ENCODE data around the gene GALNT2. TPM values are rescaled to one million over a fixed set of nuclear protein-coding genes. Genes with fewer than 3 reads are reported as not detected.
A peak's percentile ranks its signal among the peaks of the same experiment; 100 is the strongest.

GALNT2 gene
- total RNA-seq = 10 to 100 TPM; 56.8 to 63.2 TPM
- long read RNA-seq, full-length matches to known transcripts = 20 of 48 reads
- long read RNA-seq, partial matches to known transcripts = 4 of 48 reads
- long read RNA-seq, other reads (novel, unspliced or antisense) = 24 of 48 reads

GRCh38 chr1:230066466-230067404 is at the start of gene GALNT2:
TSS of gene GALNT2 (plus strand) at chr1:230067238. CDS start at chr1:230067281, 43 bp downstream.
- ATAC-seq (peak; percentile 89), DNase-seq (peak; percentile 90 to 91)
- intact Hi-C loops (cut with DNase I, micrococcal nuclease) = no loop called here

DNA sequence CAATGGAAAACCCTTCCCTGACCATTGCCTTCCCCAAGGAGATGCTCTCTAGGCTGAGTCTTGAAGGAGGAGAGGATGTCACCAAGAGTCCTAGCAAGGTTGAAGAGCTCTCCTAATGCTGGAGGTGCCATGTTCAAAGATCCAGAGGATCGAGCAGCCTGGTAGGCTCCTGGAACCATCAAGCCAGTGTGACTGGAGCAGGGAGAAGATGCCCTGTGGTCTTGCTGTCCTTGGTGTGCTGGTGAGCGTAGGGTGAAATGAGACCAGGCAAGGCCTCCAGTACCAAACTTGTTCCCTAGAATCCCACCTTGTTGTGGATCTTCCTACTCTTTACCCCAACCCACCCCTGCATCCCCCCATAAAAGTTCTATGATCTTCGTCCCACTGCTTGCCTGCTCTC is 46.6 kb upstream of the GALNT2 start:
- intact Hi-C loops (cut with DNase I, micrococcal nuclease) = no loop called here
- ATAC-seq (no peak), DNase-seq (no peak)

DNA sequence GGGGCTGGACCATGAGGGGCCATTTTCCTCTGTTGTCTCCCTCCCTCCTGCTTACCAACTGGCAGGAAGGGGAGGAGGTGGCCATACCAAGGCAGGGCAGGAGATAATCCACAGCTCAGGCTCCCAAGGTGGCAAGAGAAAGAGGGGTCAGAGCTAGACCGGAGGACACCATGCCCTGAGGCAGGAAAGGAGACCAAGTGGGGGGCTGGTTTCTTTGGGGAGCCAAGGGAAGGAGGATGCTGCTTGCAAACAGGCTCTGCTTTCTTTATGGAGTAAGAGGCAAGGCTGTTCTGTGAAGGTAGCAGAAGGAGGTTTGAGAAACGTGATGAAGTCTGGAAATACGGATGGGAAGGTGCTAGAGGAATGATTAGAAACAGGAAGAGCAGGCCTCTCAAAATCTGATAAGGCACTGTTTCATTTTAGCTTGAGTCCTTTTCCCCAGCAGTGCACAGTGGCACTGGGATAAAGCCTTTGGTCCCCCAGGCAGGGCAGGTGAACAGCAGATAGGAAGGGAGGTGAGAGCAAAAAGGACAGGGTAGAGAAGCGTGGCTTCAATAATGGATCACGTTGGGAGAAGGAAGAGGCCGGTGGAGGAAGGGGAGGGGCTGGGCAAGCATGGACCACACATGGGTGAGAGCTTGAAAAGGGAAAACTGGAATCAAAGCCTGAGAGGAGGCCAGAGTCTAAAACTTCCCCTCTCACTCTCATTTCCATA is 44.2 kb upstream of the GALNT2 start:
- intact Hi-C loops (cut with DNase I, micrococcal nuclease) = no loop called here
- DNase-seq (no peak), ATAC-seq (no peak)

GRCh38 chr1:230025686-230026085 is 41.4 kb upstream of the GALNT2 start:
- intact Hi-C loops (cut with DNase I, micrococcal nuclease) = no loop called here
- DNase-seq = no peak
- no peak for ATAC-seq

DNA sequence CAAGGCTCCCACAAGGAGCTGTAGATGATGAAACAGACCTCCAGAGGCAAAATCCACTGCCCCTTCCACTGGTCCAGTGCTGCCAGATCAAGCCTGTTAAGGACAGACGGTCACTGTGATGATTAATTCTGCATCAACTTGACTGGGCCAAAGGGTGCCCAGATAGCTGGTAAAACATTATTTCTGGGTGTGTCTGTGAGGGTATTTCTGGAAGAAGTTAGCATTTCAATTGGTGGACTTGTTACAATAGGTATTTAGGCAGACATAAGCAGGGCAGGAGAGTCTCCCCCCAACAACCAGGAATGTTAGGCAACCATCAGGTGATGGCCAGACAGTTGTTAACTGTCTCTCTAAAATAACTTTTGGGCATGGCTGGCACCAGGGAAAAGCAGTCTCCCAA is 40.9 kb upstream of the GALNT2 start:
- intact Hi-C loops (cut with DNase I, micrococcal nuclease) = no loop called here
- no peak for ATAC-seq

DNA sequence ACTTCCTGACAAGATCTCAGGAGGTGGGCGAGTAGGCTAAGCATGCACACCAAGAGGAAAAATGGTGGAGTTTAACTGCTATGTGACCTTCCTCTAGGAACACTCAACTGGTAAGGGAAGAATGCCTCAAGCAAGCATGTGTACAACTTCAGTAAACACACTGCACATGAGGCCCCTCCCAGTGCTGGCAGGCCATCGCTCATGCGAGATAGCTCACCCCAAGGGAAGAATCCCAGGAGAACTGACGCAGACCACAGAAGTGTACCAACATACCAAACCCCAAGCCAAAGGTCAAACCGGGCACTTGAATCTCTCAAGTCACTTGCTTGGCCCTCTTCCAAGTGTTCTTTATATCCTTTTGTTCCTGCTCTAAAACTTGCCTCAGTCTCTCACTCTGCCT is 40.5 kb upstream of the GALNT2 start:
- DNase-seq = peak; percentile 28 to 42
- peak; percentile 83 for ATAC-seq
- intact Hi-C loops (cut with DNase I, micrococcal nuclease) = no loop called here

More for the DNA sequence above, 40.9 kb upstream of the GALNT2 start:
- no peak for DNase-seq

GRCh38 chr1:230028602-230029223 is 38.3 kb upstream of the GALNT2 start:
- DNase-seq (no peak), ATAC-seq (no peak)
- intact Hi-C loops (cut with DNase I, micrococcal nuclease) = no loop called here

- ATAC-seq (peak; percentile 71), DNase-seq (peak in 1 of 2 donors; percentile 29)
- intact Hi-C loops (cut with DNase I, micrococcal nuclease) = no loop called here
These were observed 37.6 kb upstream of the GALNT2 start for GRCh38 chr1:230029244-230029941.

GRCh38 chr1:230030122-230030821 is 36.8 kb upstream of the GALNT2 start:
- DNase-seq = no peak
- peak; percentile 25 for ATAC-seq
- intact Hi-C loops (cut with DNase I, micrococcal nuclease) = no loop called here

- intact Hi-C loops (cut with DNase I, micrococcal nuclease) = no loop called here
These were observed 35.9 kb upstream of the GALNT2 start for GRCh38 chr1:230031131-230031530.

GRCh38 chr1:230032516-230033281 is 34.3 kb upstream of the GALNT2 start:
- ATAC-seq (no peak), DNase-seq (no peak)
- intact Hi-C loops (cut with DNase I, micrococcal nuclease) = no loop called here

More at GRCh38 chr1:230031131-230031530, 35.9 kb upstream of the GALNT2 start:
- peak; percentile 80 for ATAC-seq
- no peak for DNase-seq

DNA sequence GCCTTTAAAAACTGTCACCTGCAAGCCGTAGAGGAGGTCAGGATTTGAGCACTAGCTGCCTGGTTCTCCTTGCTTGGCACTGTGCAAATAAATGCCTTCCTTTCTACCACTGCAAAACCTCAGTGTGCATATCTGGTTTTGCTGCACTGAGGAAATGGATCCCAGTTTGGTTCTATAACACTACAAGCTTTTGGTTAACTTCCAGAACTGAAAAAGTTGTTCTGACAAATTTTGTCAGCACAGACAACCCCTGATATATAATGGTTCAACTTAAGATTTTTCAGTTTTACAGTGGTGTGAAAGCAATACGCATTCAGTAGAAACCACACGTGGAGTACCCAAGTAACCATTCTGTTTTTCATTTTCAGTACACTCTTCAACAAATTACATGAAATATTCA is 29.8 kb upstream of the GALNT2 start:
- no peak for DNase-seq
- intact Hi-C loops (cut with DNase I, micrococcal nuclease) = no loop called here
- ATAC-seq = no peak

GRCh38 chr1:230040440-230040839 is 26.6 kb upstream of the GALNT2 start:
- no peak for DNase-seq
- intact Hi-C loops (cut with DNase I, micrococcal nuclease) = no loop called here
- no peak for ATAC-seq

DNA sequence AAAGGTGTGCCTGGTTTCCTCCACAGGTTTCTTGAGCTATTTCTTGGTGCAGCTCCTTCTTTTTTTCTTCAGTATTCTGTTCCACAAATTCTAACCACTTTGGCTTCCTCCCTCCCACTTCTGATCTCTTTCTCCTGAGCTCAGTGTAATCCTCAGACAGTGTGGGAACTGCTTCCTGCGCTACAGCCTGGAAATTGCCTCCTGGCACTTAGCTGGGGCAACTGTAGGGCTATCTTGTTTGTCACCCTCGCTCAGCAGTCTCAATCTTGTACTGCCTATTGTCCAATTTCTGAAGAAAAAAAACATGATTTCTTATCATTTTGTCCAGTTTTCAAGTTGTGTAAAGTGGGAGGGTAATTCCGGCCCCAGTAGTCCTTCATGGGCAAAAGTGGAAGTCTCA is 24.0 kb upstream of the GALNT2 start:
- ATAC-seq (no peak), DNase-seq (no peak)
- intact Hi-C loops (cut with DNase I, micrococcal nuclease) = no loop called here

GRCh38 chr1:230044729-230045128 is 22.3 kb upstream of the GALNT2 start:
- DNase-seq = no peak
- no peak for ATAC-seq
- intact Hi-C loops (cut with DNase I, micrococcal nuclease) = no loop called here

GRCh38 chr1:230047114-230047865 is 19.7 kb upstream of the GALNT2 start:
- ATAC-seq = no peak
- intact Hi-C loops (cut with DNase I, micrococcal nuclease) = no loop called here

DNA sequence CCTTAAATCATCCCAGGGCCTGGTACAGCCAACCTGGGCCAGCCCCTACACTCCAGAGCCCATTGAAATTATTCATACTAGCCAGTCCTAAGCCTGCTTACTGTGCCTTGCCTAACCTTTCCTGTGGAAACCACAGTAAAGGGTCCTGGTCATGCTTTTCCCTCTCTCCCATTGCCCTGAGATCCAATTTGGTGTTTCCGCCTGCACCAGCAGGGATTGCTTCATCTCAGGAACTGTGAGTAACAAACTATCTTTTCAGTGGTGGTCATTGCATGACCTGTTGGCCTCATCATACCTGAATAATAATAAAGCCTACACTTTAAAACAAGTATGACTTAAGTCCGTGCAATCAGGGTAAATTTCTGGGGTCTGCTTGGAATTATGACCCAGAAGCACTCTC is 18.7 kb upstream of the GALNT2 start:
- intact Hi-C loops (cut with DNase I, micrococcal nuclease) = no loop called here
- no peak for ATAC-seq
- no peak for DNase-seq

More at GRCh38 chr1:230047114-230047865, 19.7 kb upstream of the GALNT2 start:
- DNase-seq = no peak

All from left colon (tissue), 2 donors.